Measurements from ENCODE around the gene METAP2.
"Not testable (repeated sequence)": the region's sequence is repeated elsewhere in the genome, so short reads cannot be mapped to it uniquely, and the experiment has no call there.

The METAP2 gene

DNA sequence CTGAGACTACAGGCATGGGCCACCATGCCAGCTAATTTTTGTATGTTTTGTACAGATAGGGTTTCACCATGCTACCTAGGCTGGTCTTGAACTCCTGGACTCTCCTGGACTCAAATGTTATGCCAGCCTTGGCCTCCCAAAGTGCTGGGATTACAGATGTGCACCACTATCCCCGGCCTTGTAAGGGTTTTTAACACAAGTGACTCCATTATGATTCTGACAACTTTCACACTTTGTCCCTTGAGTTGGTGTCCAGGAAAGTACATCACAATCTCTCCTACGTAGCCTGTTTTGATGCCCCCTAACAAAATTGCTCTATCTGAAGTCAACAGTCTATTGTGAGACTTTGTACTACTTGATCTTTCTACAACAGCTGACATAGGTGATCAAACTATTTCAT is 11.4 kb upstream of the METAP2 start:
- DNase-seq (ENCODE audit: low read depth in 2 of 2): no peak

DNA sequence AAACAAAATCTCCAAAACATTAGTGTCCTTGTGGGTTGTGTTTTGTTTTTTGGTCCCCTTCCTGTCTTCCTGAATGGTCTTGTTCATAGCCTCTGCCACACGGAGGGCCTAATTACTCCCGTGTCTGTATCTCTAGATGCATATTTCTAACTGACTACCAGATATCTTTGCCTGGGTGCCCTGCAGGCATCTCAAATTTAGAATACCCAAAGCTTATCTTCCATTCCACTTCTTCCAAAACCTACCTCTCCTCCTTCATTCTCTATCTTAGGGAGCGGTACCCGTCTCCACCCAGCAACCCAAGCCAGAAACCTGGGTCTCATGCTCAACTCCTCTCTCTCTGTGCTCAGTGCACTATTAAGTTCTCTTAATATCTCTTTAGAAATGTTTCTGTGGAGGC is 10.9 kb upstream of the METAP2 start:
- DNase-seq (ENCODE audit: low read depth in 2 of 2): no peak

DNA sequence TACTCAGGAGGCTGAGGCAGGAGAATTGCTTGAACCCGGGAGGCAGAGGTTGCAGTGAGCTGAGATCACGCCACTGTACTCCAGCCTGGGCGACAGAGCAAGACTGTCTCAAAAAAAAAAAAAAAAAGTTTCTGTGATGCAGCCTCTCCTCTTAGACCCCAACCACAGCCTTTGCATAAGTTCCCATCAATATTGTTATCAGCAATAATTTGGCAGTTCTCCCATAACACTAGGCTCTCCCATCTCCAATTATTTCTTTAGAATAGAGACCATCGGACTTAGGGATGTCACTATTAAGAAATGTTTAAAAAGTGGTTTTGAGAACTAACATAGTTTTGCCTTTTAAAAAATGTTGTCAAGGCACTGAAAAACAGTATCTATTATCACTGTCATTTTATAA is 10.2 kb upstream of the METAP2 start:
- DNase-seq (ENCODE audit: low read depth in 2 of 2): not testable (repeated sequence)

DNA sequence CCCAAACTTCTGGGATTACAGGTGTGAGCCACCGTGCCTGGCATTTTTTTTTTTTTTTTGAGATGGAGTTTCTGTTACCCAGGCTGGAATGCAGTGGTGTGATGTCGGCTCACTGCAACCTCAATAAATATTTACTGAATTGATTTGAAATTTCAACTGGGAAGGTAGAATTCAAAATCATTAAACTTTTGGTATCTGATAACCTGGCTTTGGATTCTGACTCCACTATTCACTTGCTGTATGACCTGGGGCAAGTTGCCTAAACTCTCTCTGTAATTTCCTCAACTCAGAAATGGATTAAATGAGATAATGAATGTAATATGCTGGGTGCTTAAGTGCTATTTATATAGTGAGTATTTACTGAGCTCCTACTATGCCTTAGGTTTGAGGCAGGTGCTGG is 8.7 kb upstream of the METAP2 start:
- DNase-seq (ENCODE audit: low read depth in 2 of 2): no peak

DNA sequence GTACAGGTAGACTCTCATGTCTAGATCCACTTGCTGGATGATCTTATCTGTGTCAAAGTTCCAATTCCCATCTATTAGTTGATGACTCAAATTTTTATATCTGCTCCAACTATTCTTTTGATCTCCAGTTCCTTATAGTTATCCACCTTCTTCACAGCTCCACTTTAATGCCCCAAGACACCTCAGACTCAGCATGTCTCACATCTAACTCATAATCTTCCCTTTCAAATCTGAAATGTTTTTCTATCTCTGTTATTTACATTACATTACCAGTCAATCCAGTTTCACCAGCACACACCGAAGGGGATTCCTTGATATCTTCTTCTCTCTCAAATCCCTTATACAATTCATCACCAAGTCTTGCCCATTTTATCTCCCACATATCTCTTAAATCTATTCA is 3.7 kb upstream of the METAP2 start:
- DNase-seq (ENCODE audit: low read depth in 2 of 2): no peak

DNA sequence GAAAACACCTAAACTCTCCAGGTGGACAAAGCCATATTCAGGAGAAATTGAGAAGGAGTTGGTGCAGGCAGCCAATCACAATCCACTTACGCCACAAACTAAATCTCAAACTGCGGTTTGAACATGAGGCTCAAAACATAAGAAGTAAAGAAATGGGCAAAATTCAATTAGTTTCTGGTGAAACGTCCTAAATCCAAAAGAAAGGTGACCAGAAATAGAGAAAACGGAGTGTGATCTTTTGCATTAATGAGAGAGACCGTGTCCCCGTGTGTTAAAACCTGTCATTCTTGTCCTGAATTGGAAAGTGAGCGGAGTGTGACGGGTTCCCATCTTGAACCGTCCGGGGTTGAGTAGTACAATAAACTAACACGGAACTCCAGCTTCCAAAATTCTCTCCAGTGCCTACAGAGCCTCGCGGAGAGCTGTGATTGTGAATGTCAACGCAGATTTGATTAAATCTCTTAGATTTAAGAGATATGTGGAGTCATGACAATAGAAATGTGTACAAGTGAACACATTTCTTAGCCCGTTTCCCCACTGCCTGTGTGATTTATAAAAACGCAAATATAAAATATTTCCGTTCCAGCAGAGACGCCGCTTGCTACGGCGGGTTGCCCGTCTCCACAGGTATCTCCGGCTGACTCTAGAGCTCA is 595 bp upstream of the METAP2 start:
- no peak for DNase-seq (ENCODE audit: low read depth in 2 of 2)

DNA sequence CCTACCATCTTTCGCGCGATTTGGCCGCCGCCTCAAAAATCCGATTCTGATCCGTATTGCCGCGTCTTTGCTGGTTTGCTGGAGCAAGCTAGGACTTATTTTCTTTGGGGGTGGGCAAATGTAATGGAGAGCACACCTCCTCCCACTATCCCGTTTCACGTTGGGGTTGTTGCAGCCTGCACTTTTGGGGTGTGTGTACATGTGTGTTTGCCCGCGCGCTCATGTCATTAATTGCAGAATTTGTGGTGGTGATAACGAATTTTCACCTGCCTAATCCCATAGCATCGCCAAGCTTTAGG is 657 bp downstream of the METAP2 start:
- no peak for DNase-seq (ENCODE audit: low read depth in 2 of 2)

DNA sequence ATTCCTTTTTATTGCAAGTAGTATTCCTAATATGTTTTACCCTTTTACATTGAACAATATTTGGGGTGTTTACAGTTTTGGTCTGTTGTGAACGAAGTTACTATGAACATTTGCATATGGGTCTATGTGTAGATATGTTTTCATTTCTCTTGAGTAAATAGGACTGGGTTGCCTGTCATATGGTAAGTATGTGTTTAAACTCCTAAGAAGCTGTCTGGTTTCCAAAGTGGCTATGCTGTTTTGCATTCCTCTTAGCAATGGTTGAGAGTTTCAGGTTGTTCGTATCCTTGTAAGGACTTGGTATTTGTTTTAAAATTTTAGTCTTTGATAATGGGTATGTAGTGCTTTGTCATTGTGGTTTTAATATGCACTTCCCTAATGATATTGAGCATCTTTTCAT is 6.3 kb downstream of the METAP2 start:
- no peak for DNase-seq (ENCODE audit: low read depth in 2 of 2)

DNA sequence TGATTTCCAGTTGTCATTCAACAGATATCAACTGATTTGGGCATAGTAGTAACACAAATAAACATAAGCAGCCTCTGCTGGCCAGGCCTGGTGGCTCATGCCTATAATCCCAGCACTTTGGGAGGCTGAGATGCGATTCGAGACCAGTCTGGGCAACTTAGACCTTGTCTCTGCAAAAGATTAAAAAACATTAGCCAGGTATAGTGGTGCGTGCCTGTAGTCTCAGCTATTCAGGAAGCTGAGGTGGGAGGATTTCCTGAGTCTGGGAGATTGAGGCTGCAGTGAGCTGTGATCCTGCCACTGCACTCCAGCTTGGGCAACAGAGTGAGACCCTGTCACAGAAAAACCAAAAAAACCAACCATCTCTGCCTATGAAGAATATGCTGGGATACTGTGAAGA is 7.1 kb downstream of the METAP2 start:
- DNase-seq (ENCODE audit: low read depth in 2 of 2): no peak

DNA sequence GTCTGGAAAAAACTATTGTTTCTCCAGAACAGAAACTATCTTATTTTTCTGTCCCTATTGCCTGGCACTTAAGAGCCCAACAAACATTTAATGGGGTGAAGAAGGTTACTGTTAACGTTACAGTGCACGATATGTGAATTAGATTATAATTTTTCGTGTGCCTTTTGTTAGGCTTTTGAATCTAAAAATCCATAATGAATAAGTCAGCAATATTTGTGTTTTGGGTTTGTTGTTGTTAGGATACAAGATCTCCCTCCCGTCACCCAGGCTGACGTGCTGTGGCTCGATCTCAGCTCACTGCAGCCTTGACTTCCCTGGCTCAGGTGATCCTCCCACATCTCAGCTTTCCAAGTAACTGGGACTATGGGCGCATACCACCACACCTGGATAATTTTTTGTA is 7.9 kb downstream of the METAP2 start:
- DNase-seq (ENCODE audit: low read depth in 2 of 2): no peak

DNA sequence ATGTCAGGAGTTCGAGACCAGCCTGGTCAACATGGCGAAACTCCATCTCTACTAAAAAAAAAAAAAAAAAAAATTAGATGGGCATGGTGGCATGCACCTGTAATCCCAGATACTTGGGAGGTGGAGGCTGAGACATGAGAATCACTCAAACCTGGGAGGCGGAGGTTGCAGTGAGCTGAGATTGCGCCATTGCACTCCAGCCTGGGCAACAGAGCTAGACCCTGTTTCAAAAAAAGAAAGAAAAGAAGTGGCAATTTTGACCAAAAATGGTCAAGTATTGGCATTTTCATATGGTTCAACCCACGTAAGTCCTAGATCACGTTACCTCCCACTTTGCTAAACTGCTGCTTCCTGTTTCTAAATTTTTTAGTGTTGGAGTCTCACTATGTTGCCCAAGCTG is 8.6 kb downstream of the METAP2 start:
- not testable (repeated sequence) for DNase-seq (ENCODE audit: low read depth in 2 of 2)

DNA sequence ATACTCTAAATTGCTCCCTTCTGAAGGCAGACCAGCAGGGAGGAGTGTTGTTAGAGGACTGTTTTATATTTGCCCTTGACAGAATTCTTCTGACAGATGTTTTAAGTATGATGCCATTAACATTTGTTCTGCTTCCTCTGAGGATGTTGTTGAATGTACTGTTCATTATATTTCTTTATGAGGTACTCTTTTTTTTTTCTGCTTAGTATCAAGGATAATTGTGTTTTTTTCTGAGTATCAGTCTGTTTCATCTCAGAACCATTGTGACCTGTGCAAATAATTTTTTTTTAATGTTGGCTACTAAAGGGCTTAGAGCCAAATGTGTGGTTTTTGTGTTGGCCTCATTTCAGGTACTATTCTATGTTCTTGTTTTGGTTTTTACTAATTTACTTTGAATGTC is 10.6 kb downstream of the METAP2 start:
- no peak for DNase-seq (ENCODE audit: low read depth in 2 of 2)

DNA sequence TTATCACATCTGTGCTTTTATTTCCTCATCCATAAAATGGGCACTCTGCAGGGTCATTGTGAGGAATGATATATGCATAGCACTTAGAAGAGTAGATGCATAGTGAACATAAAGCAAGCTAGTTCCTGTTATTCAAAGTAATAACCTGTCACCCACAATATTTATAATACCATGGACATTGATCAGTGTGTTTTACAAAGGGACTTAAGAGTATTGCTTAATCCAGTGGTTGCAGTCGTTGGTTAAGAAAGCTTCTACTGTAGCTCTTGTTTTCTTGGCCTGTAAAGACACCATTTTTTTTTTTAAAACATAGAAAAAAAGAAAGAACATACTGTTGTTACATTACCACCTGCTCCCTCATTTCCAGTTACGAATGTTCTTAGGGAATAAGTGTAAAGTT is 13.1 kb downstream of the METAP2 start:
- no peak for DNase-seq (ENCODE audit: low read depth in 2 of 2)

DNA sequence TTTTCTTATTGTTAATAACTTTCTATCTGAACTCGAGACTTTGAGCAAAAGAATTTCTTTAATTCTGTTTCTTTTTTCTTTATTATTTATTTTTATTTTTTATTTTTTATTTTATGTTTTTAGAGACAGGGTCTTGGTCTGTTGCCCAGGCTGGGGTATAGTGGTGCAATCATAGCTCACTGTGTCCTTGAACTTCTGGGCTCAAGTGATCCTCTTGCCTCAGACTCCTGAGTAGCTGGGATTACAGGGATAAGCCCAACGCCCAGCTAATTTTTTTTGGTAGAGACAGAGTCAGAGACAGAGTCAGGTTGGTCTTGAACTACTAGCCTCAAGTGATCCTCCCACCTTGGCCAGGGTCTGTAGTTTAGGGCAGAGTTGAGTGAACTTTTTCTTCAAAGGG is 18.5 kb downstream of the METAP2 start:
- no peak for DNase-seq (ENCODE audit: low read depth in 2 of 2)

DNA sequence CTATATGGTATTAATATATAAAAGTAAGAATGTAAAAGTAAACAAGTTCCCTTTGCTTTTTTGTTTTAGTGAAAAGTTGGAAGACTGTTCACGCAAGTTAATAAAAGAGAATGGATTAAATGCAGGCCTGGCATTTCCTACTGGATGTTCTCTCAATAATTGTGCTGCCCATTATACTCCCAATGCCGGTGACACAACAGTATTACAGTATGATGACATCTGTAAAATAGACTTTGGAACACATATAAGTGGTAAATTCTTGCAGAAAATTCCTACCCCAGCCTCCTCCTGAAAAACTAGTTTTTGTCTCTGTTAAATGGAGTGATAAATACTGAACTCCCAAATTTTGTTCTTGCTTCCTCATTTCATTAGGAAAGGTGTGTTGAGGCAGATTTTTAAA is 20.9 kb downstream of the METAP2 start:
- no peak for DNase-seq (ENCODE audit: low read depth in 2 of 2)

DNA sequence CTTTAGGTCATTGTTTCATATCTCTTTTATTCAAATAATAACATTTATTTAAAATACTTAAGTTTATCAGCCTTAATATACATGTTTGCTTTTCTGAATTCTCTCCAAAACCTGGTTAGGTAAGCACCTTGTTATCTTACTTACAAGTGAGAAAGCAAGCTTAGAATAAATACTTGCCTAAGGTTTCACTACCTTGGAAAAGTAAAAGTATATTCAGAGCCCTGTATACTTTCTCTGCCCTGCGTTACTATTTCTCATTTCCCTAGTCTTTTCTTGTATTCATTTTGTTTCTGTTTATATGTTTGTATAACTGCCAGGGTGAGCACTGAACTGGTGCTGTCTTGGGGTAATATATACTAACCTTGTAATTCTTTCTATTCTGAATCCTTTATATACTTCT is 21.5 kb downstream of the METAP2 start:
- DNase-seq (ENCODE audit: low read depth in 2 of 2): no peak

DNA sequence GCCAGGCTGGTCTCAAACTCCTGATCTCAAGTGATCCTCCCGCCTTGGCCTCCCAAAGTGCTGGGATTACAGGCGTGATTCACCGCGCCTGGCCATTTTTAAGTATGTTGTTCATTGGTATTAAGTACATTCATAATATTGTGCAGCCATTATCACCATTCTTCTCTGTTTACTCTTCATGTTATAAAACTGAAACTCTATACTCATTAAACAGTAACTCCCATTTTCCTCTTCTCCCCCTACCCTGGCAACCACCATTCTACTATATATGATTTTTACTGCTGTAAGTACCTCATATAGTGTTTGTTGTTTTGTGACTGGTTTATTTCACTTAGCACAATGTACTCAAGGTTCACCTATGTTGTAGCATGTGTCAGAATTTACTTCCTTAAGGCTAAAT is 23.1 kb downstream of the METAP2 start:
- DNase-seq (ENCODE audit: low read depth in 2 of 2): no peak

DNA sequence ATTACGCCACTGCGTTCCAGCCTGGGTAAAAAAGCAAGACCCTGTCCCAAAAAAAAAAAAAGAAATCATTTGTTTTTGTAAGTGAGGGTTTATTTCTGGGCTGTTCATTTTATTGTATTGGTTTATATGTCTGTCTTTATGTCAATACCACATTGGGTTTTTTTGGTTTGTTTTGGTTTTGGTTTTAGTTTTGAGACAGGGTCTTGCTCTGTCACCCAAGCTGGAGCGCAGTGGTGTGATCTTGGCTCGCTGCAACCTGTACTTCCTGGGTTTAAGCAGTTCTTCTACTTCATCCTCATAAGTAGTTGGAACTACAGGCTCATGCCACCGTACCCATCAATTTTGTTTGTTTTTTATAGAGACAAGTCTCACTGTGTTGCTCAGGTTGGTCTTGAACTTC is 25.0 kb downstream of the METAP2 start:
- DNase-seq (ENCODE audit: low read depth in 2 of 2): no peak

DNA sequence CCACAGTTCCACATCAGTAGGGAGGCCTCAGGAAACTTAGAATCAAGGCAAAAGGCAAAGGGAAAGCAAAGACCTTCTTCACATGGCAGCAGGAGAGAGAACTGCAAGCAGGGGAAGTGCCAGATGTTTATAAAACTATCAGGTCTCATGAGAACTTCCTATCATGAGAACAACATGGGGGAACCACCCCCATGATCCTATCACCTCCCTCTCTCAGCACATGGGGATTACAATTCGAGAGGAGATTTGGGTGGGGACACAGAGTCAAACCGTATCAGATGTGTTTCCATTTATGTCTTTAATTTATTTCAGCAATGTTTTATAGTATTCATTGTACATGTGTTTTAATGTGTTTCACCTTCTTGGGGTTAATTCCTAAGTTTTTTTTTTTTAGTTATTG is 25.8 kb downstream of the METAP2 start:
- DNase-seq (ENCODE audit: low read depth in 2 of 2): no peak

DNA sequence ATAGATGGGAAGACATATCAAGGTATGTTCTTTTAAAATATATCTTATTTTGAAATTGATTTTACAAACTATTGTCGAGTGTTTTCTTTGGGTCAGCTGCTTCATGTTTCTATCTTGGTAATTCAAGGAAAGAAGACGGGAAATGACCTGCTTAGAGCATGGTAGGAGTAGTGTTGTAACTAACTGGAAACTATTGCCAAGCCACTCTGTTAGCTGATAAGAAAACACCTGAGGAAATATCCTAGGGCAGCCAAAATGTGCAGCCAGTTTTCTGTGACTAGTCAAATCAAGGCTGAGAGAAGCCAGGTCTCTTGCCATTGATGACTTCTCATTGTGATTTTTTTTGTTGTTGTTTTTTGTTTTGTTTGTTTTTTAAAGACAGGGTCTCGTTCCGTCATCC is 30.2 kb downstream of the METAP2 start:
- no peak for DNase-seq (ENCODE audit: low read depth in 2 of 2)

DNA sequence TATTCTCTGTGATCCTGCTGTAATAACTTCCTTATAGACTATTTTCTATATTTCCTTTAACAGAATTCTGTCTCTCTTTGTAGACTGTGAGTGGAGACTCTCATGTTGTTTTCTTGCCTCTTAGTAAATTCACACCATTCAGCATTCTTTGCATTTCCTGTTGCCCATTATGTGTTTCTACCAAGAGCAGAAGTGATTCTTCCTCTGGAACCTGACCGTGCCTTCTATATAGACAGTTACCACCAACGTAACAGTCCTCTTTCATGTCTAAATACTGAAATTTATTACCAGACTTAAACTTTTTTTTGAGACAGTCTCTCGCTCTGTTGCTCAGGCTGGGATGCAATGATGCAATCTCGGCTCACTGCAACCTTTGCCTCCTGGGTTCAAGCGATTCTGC is 31.1 kb downstream of the METAP2 start:
- no peak for DNase-seq (ENCODE audit: low read depth in 2 of 2)

DNA sequence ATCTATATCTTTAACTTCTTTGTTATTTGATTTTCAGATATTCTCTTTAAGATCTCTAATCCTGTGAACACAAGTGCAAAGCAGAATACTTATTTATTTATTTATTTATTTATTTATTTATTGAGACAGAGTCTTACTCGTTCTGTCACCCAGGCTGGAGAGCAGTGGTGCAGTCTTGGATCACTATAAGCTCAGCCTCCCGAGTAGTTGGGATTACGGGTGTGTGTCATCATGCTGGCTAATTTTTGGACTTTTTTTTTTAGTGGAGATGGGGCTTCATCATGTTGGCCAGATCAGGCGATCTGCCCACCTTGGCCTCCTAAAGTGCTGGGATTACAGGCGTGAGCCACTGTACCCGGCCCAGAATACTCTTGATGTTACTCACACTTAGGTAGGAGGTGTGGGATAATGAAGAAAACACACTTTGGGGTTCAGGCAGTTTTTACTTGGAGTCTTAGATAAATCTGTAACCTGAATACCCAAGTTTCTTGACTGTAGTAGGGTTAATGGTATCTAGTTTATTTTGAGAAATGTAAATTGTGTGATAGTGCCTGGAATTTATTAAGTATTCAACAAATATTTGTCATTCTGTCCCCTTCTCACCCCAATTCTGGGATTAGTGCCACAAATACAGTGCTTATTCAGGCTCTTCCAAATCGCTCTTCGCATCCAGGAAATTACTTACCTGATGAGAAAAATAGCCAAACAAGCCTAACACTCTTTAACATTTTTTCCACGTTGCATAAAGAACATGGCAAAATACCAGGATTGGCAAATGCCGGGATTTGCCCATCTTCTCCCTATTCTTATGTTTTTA is 33.0 kb downstream of the METAP2 start:
- DNase-seq (ENCODE audit: low read depth in 2 of 2): no peak

DNA sequence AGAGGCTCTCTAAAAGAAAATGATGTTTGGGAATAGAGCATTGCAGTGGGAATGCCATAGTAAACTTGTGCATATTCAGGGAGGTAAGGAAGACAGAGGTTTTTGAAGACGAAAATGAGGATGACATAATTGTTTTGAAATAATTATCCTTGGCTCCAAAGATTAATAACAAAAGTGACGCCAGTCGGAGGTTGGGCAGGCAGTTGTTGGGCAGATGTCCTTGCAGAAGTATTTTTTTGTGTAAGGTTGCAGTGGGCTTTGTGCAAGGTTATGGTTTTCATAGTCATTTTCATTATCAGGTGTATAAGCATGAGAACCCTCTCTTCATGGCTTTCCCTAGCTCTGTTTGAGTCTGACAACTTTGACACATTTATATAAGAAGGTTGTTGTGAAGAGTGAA is 35.3 kb downstream of the METAP2 start:
- no peak for DNase-seq (ENCODE audit: low read depth in 2 of 2)

DNA sequence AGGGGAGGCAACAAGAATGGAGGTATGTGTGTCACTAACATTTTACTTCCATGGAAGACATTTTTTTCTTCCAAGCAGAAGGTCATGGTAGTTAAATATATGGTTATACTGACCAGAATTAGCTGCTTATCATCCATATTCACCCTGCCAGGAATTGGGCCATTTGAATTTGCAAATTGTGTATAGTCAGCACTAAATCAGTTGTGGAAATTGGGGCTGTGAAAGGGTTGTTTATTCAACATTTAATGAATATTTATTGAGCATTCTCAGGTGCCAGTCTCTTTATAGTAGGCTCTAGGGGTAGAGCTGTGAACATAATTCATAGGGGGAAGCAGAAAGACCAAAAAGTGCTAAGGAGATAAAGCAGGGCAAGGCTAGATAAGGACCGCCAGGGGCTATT is 38.0 kb downstream of the METAP2 start:
- DNase-seq (ENCODE audit: low read depth in 2 of 2): no peak
